H9 (cell line): ENCODE data around the gene BRSK1. TPM values are rescaled to one million over a fixed set of nuclear protein-coding genes. Genes with fewer than 3 reads are reported as not detected.

ENCODE experiments used
- DNase-seq: peaks from one replicate; pipeline ENCODE4 v3.0.0-alpha.2; 2017
- H2AFZ ChIP-seq: one replicate; pipeline ENCODE4 v1.6.1; 2013; ENCODE audit warnings: mild to moderate bottlenecking, low read length, control low read depth, moderate library complexity
- H2AK5ac ChIP-seq: 2 replicates; pipeline ENCODE4 v1.6.1; 2013; ENCODE audit warnings: low read length, control low read depth, mixed read lengths; ENCODE audit not compliant: insufficient read length
- H2BK120ac ChIP-seq: one replicate; pipeline ENCODE4 v1.6.1; 2013; ENCODE audit warnings: low read depth, mild to moderate bottlenecking, low read length, control low read depth, inconsistent platforms; ENCODE audit not compliant: poor library complexity, severe bottlenecking
- H2BK12ac ChIP-seq: 2 replicates; pipeline ENCODE4 v1.6.1; 2013; ENCODE audit warnings: low read length, control low read depth, mixed read lengths, low read depth; ENCODE audit not compliant: insufficient read length
- H2BK15ac ChIP-seq: 2 replicates; pipeline ENCODE4 v1.6.1; 2013; ENCODE audit warnings: low read depth, low read length, control low read depth
- H2BK20ac ChIP-seq: one replicate; pipeline ENCODE4 v1.6.1; 2013; ENCODE audit warnings: low read depth, mild to moderate bottlenecking, low read length, control low read depth, inconsistent platforms; ENCODE audit not compliant: poor library complexity, severe bottlenecking
- H2BK5ac ChIP-seq: 2 replicates; pipeline ENCODE4 v1.6.1; 2013; ENCODE audit warnings: low read length, control low read depth, mixed read lengths; ENCODE audit not compliant: insufficient read length
- H3K14ac ChIP-seq: 2 replicates; pipeline ENCODE4 v1.6.1; 2013; ENCODE audit warnings: low read length, control low read depth; ENCODE audit not compliant: insufficient read depth
- H3K18ac ChIP-seq: 2 replicates; pipeline ENCODE4 v1.6.1; 2013; ENCODE audit warnings: low read depth, mild to moderate bottlenecking, mixed read lengths, low read length, control low read depth; ENCODE audit not compliant: insufficient read length
- H3K23ac ChIP-seq: 2 replicates; pipeline ENCODE4 v1.6.1; 2013; ENCODE audit warnings: low read length, control low read depth, mixed read lengths, low read depth; ENCODE audit not compliant: insufficient read length
- H3K23me2 ChIP-seq: 2 replicates; pipeline ENCODE4 v1.6.1; 2013; ENCODE audit warnings: low read depth, mild to moderate bottlenecking, mixed read lengths, low read length, control low read depth; ENCODE audit not compliant: insufficient read length, poor library complexity, severe bottlenecking
- H3K27ac ChIP-seq: 2 replicates; pipeline ENCODE4 v1.5.1; 2013; ENCODE audit warnings: low read length, control low read depth, mixed read lengths, low read depth; ENCODE audit not compliant: insufficient read length
- H3K27me3 ChIP-seq: 2 replicates; pipeline ENCODE4 v1.6.1; 2013; ENCODE audit warnings: low read length, control low read depth, inconsistent platforms; ENCODE audit not compliant: insufficient read depth
- H3K4ac ChIP-seq: 2 replicates; pipeline ENCODE4 v1.6.1; 2013; ENCODE audit warnings: low read depth, mild to moderate bottlenecking, control low read depth, inconsistent platforms, low read length, moderate library complexity
- H3K4me1 ChIP-seq: 2 replicates; pipeline ENCODE4 v1.6.1; 2013; ENCODE audit warnings: low read length, control low read depth, inconsistent platforms; ENCODE audit not compliant: insufficient read depth
- H3K4me2 ChIP-seq: 2 replicates; pipeline ENCODE4 v1.6.1; 2013; ENCODE audit warnings: low read length, control low read depth, mixed read lengths; ENCODE audit not compliant: insufficient read length, insufficient read depth
- H3K56ac ChIP-seq: 2 replicates; pipeline ENCODE4 v1.6.1; 2013; ENCODE audit warnings: low read depth, mild to moderate bottlenecking, mixed read lengths, low read length, control low read depth; ENCODE audit not compliant: insufficient read length
- H3K79me1 ChIP-seq: 2 replicates; pipeline ENCODE4 v1.6.1; 2013; ENCODE audit warnings: low read depth, mild to moderate bottlenecking, moderate library complexity, low read length, control low read depth, inconsistent platforms; ENCODE audit not compliant: insufficient read depth, poor library complexity, severe bottlenecking
- H3K79me2 ChIP-seq: 2 replicates; pipeline ENCODE4 v1.6.1; 2013; ENCODE audit warnings: low read length, control low read depth, inconsistent platforms; ENCODE audit not compliant: insufficient read depth
- H3K9ac ChIP-seq: 2 replicates; pipeline ENCODE4 v1.6.1; 2013; ENCODE audit warnings: low read length, control low read depth, mixed read lengths; ENCODE audit not compliant: insufficient read length; ENCODE audit errors: extremely low read depth
- H3K9me3 ChIP-seq: one replicate; pipeline ENCODE4 v1.6.1; 2013; ENCODE audit warnings: low read depth, low read length, inconsistent platforms; ENCODE audit not compliant: control insufficient read depth
- H3T11ph ChIP-seq: one replicate; pipeline ENCODE4 v1.6.1; 2013; ENCODE audit warnings: mild to moderate bottlenecking, low read length, control low read depth, inconsistent platforms
- H4K20me1 ChIP-seq: one replicate; pipeline ENCODE4 v1.6.1; 2013; ENCODE audit not compliant: control insufficient read depth, insufficient read length, insufficient read depth
- H4K5ac ChIP-seq: 2 replicates; pipeline ENCODE4 v1.6.1; 2013; ENCODE audit warnings: low read depth, mild to moderate bottlenecking, mixed read lengths, low read length, control low read depth; ENCODE audit not compliant: insufficient read length
- H4K8ac ChIP-seq: replicated peaks from 2 replicates; pipeline ENCODE4 v1.6.1; 2013; ENCODE audit warnings: low read length, control low read depth, mixed read lengths, low read depth; ENCODE audit not compliant: insufficient read length
- H4K91ac ChIP-seq: 2 replicates; pipeline ENCODE4 v1.6.1; 2013; ENCODE audit warnings: low read depth, mild to moderate bottlenecking, moderate library complexity, mixed read lengths, low read length, control low read depth; ENCODE audit not compliant: insufficient read length
- H3K27ac Mint-ChIP-seq, 3 experiments: 2 replicates in 2 of 3; 3 replicates in 1 of 3; pipeline ENCODE4 v1.8.0; 2020 to 2021; ENCODE audit warnings: mixed read lengths in 3 of 3, mild to moderate bottlenecking in 1 of 3, moderate library complexity in 1 of 3
- H3K27me3 Mint-ChIP-seq: 2 replicates; pipeline ENCODE4 v1.8.0; 2021; ENCODE audit warnings: low read depth, mild to moderate bottlenecking, moderate library complexity, mixed read lengths
- H3K36me3 Mint-ChIP-seq, 3 experiments: 2 replicates in 2 of 3; 3 replicates in 1 of 3; pipeline ENCODE4 v1.8.0; 2020 to 2021; ENCODE audit warnings: low read depth in 3 of 3, mixed read lengths in 3 of 3; ENCODE audit not compliant: insufficient read depth in 1 of 3
- H3K4me1 Mint-ChIP-seq, 2 experiments: 2 replicates each; pipeline ENCODE4 v1.8.0; 2020; ENCODE audit warnings: mixed read lengths in 2 of 2
- H3K4me3 Mint-ChIP-seq, 2 experiments: 2 replicates in 1 of 2; 3 replicates in 1 of 2; pipeline ENCODE4 v1.8.0; 2020 to 2021; ENCODE audit warnings: mild to moderate bottlenecking in 2 of 2, mixed read lengths in 2 of 2, moderate library complexity in 1 of 2
- H3K9me3 Mint-ChIP-seq, 2 experiments: 2 replicates in 1 of 2; 3 replicates in 1 of 2; pipeline ENCODE4 v1.8.0; 2020; ENCODE audit warnings: mild to moderate bottlenecking in 2 of 2, mixed read lengths in 2 of 2, moderate library complexity in 1 of 2
- WGBS: extraction: QIAGEN DNeasy Blood & Tissue Kit; methylation state at CpG from one replicate; pipeline ENCODE4 v1.1.7; 2013; ENCODE audit warnings: missing lambda C conversion rate, low lambda C conversion rate, mixed read lengths; ENCODE audit not compliant: insufficient read length; ENCODE audit errors: extremely low coverage; 5-methylcytosine and 5-hydroxymethylcytosine counted together
- total RNA-seq: library from RNA; stranded (reverse); gene quantifications from 2 replicates; pipeline ENCODE4 v1.2.1, GENCODE V29; 2021
- TF ChIP-seq, protein P1 (sequence below): fragments of 200-600 bp; sonication (generic); conservative IDR thresholded peaks from 3 replicates; pipeline ENCODE4 v1.8.0; 2021; ENCODE audit warnings: antibody characterized with exemption, mild to moderate bottlenecking

The BRSK1 gene
- total RNA-seq, 1 experiment from 2014 or later = 43.5 TPM

DNA sequence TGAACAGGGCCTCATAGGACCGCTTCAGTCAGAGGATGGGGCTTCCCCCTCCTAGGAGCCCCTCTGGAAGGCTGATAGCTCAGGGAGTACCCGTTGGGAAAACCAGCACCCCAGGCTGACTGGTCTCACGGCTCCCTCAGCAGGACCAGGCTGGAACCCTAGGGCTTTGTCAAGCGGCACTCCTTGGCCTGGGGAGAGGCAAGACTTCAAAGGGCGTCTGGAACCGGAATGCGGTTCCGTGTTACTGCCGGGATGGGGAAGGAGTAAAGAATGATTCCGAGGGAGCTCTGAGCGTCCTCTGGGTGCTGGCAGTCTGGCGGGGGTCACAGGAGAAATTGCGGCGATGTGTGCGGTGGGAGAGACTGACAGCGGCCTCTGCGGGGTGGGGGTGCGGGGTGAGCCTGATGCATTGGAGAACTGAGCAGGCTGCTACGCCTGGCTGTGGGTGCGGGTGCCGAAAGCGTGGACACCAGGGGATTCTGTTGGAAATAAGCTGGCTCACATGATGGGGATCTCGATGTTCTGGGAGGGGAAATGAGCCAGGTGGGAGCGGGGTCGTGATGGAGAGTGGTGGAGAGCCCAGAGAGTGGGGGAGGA, 68.8 kb downstream of the BRSK1 start:
- peak overlapping the region; percentile 60 to 85 for H3K4me3 Mint-ChIP-seq
- Histone ChIP-seq H4K91ac (no peak overlapping the region), H3K56ac (no peak overlapping the region), H2BK5ac (no peak overlapping the region), H4K20me1 (no peaks in the 10 kb centered on the region), H2AK5ac (no peak overlapping the region), H4K5ac (no peak overlapping the region), H3K79me1 (no peaks in the 10 kb centered on the region), H3T11ph (no peak overlapping the region), H3K9me3 (no peaks in the 10 kb centered on the region), H2AFZ (no peak overlapping the region), H2BK12ac (no peak overlapping the region), H4K8ac (no peak overlapping the region), H3K9ac (no peak overlapping the region), H3K4me1 (peaks cover 2% of the 10 kb centered on the region; the same call in 1 of the 2 replicates), H3K27ac (no peak overlapping the region), H2BK20ac (no peak overlapping the region), H3K4me2 (peak overlapping the region; percentile 65), H2BK120ac (no peak overlapping the region), H3K4ac (no peak overlapping the region), H3K23ac (no peak overlapping the region), H3K27me3 (peaks cover 17% of the 10 kb centered on the region; the same call in 1 of the 2 replicates), H3K79me2 (no peaks in the 10 kb centered on the region), H3K18ac (no peak overlapping the region), H3K23me2 (peaks cover 9% of the 10 kb centered on the region), H2BK15ac (no peak overlapping the region), H3K14ac (no peak overlapping the region)
- H3K4me1 Mint-ChIP-seq = peaks cover 62 to 65% of the 10 kb centered on the region in 2 experiments
- WGBS = no CpG with 5 or more reads among the region's 25 CpGs
- DNase-seq = no peak
- peaks cover 68% of the 10 kb centered on the region for H3K27me3 Mint-ChIP-seq
- TF ChIP-seq, protein P1, sequence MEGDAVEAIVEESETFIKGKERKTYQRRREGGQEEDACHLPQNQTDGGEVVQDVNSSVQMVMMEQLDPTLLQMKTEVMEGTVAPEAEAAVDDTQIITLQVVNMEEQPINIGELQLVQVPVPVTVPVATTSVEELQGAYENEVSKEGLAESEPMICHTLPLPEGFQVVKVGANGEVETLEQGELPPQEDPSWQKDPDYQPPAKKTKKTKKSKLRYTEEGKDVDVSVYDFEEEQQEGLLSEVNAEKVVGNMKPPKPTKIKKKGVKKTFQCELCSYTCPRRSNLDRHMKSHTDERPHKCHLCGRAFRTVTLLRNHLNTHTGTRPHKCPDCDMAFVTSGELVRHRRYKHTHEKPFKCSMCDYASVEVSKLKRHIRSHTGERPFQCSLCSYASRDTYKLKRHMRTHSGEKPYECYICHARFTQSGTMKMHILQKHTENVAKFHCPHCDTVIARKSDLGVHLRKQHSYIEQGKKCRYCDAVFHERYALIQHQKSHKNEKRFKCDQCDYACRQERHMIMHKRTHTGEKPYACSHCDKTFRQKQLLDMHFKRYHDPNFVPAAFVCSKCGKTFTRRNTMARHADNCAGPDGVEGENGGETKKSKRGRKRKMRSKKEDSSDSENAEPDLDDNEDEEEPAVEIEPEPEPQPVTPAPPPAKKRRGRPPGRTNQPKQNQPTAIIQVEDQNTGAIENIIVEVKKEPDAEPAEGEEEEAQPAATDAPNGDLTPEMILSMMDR = no peak
- H3K36me3 Mint-ChIP-seq = peaks cover 2 to 35% (median 11%) of the 10 kb centered on the region in 3 experiments; a peak in 6 of 7 replicates
- H3K27ac Mint-ChIP-seq = no peak overlapping the region
- H3K9me3 Mint-ChIP-seq = no peaks in the 10 kb centered on the region; a peak in 1 of 5 replicates
